Stimulated activated CD4-positive, alpha-beta T cell treated with anti-CD3 and anti-CD28 coated beads, Interleukin-15, amount 100 ng/mL, for 48 hours (primary cell): Measurements from ENCODE around the gene CGN.

Experiments
- DNase-seq, 2 donors: peaks; one replicate each; pipeline ENCODE4 v3.0.0-alpha.2; 2020; ENCODE audit warnings: low read depth in 2 of 2

The CGN gene

GRCh38 chr1:151510957-151511635 lies at the start of gene CGN:
CGN (plus strand) TSS chr1:151511387; CDS start chr1:151518520, 7,133 bp downstream.
- peak; percentile 69 to 83 for DNase-seq

DNA sequence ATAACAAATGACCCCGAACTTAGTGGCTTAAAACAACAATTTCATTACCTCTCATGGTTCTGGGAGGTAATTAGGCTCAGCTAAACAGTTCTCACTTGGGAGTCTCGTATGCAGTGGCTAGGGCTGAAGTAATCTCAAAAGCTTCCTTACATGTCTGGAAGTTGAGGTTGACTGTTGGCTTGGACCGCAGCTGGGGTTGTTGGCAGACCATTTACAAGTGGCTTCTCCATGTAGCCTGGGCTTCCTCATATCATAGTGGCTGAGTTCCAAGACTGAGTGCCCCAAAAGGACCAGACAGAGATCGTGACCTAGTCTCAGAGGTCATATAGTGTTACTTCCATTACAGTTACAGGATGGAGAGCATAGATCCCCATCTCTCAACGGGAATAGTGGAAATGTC lies 49.5 kb upstream of the CGN start:
- no peak for DNase-seq

DNA sequence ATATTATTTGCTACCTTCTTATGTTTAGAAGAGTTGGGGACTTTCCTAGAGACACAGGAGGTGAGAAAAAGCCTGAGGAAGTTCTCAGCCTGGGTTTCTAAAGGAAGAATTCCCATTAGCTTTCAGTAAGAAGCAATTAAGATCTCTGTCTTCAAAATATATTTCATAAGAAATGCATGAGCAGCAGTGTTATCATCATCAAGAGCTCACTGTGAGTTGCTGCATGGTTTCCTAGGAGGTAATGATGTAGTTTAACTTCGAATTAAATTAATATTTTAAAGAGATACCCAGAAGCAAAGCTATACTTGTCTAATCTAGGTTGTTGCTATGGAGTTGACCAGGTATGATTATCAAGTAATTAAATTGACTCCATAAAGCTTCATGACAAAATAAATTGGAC lies 46.2 kb upstream of the CGN start:
- no peak for DNase-seq

- DNase-seq = peak in 1 of 2 donors; percentile 2
These were observed 38.1 kb upstream of the CGN start for GRCh38 chr1:151472856-151473731.

- DNase-seq = no peak
These were observed 36.4 kb upstream of the CGN start for GRCh38 chr1:151474745-151475144.

DNA sequence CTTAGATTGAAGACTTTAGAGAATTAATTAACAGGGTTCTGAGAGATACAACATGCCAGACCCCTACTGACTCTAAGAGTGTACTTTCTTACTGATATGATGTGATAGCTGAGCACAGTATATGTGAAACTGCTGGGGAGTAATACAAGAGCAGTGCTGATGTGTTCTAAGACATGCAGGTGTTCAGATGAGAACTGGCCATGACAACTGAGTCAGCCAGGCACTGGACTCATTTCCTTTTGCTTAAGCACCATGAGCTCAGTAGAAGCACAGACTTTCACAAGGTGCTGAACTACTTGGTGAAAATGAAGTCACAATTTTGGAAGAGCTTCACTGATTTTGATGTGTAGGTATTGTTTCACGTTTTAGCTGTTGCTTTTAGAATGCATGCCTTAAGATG lies 36.0 kb upstream of the CGN start:
- peak in 1 of 2 donors; percentile 26 for DNase-seq

DNA sequence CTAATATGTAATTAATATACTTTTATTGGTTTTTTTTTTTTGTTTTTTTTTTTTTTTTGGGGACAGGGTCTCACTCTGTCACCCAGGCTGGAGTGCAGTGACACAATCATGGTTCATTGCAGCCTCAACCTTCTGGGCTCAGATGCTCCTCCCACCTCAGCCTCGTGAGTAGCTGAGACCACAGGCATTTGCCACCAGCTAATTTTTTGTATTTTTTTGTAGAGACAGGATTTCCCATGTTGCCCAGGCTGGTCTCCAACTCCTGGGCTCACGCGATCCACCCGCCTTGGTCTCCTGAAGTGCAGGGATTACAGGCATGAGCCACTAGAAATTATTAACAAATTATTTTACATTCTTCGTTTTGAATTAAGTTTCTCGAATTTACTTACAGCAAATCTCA lies 35.1 kb upstream of the CGN start:
- peak in 1 of 2 donors; percentile 1 for DNase-seq

DNA sequence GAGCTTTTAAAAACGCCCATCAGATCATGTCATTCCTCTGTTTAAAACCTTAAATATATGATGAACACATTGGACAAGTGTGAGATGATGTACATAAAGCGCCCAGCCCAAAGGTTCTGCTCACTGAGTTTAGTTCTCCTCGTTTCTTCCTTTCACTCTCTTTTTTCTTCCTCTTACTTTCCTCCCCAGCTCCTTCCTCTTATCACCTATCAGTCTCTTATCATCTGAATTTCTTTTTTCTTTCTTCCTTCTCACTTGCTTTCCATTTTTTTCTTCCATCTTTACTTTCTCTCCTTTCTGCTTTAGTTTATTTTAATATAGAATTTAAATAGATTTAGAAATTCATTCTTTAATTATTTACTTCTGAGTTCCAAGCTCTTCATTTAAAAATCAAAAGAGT lies 34.1 kb upstream of the CGN start:
- DNase-seq = no peak

DNA sequence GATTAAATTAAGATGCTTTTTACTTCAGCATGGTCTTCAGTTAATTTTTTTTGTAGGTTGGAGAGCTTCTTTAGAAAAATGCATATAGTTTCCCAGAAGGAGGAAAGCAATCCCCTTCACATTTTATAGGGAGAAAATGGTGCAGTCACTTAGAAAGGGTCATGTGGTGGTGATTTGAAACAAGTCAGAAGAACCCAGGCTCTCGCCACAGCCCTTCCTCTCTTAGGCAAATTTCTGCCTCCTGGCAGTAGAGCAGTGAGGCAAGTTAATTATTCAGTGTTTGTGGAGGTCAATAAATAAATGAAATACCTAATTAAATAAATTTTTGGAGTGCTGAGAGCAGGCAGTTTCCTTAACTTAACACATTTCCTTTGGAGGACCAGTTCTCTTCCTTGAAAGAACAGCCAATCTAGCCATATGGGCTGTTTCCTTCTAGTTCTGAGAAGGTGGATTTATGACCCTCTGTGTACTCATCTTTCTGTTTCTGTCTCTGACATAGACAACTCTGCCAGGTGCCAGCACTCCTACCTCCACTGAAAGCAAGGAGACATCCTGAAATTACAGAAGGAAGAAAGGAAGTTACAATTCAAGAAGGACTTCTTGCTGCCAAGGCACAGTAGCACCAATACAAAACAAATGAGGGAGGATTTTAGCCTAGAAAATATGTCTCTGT lies 32.9 kb upstream of the CGN start:
- DNase-seq = no peak

- no peak for DNase-seq
These were observed 32.3 kb upstream of the CGN start for GRCh38 chr1:151478923-151479322.

DNA sequence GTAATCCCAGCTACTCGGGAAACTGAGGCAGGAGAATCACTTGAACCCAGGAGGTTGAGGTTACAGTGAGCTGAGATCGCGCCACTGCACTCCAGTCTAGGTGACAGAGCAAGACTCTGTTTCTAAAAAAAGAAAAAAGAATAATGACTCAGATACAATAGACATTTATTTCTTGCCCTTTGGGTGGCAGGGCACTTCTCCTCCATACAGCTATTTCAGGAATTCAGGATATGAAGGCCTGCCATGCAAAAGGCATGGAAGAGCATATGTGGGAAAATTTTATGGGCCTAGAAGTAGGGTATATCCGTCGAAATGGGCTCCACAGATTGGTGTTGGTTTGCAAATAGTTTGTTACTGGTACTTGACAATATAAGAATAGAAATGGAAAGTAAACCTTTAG lies 31.7 kb upstream of the CGN start:
- no peak for DNase-seq

DNA sequence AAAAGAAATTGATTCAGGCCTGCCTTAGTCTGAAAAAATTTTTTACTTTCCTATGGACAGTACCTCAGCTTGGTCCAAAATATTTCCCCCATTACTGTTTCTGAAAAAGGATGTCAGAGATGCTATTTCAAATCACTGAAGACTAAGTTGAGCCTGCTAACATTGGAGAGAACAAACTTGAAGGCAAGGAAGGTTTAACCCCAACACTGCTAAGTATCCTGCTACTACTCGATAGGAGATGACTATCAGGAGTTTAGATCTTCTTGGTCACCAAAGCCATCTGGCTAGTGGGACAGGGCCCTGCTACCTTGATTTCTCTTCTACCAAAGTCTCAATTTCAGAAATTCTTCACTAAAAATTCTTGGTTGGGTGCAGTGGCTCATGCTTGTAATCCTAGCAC lies 29.2 kb upstream of the CGN start:
- DNase-seq = no peak

DNA sequence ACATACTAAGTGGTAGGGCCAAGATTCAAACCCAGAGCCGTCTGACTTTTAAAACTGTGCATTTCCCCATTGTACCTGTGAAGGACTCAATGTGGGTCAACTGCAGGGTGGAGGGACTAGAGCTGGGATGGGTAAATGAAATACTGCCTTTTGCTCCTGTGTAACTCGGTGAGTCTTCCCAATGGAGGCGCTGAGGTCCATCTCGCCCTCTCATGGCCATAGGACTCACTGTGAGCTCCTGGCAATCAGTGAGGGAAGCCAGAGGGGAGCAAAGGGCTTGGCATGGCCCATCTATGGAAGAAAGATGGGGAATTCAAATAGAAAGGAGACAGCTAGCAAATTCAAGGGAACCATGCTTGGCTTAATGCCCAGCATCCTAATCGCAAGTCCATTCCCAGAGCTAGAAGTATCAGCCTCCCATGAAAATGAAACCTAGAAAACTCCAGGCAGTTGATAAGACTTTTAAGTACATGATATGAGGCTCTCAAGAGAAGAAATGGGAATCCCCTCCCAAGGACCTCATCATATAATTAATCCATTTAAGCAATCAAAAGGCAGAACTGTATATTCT lies 25.4 kb upstream of the CGN start:
- DNase-seq = no peak

- no peak for DNase-seq
These were observed 24.6 kb upstream of the CGN start for GRCh38 chr1:151486557-151486956.

- no peak for DNase-seq
These were observed 19.5 kb upstream of the CGN start for GRCh38 chr1:151491641-151492040.

- DNase-seq = no peak
These were observed 19.1 kb upstream of the CGN start for GRCh38 chr1:151492120-151492519.

DNA sequence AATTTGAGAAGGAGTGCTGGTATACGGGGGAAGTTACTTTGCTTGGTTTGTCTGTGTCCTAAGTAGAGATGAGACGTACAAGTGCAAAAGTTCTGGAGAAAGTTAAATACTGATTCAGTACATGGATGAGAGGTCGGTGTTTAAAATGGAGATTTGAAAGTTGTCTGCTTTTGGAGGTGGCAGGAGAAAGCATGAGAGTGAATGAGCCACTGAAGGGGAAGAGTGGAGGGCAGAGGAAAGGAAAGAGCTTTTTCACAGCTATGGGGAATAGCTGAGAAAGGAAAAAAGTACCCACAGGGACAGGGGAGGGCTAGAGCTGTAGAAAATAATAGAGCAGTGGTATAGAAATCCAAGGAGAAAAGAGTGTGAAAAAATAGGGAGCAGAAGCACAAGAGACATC lies 18.1 kb upstream of the CGN start:
- DNase-seq = no peak

- no peak for DNase-seq
These were observed 16.4 kb upstream of the CGN start for GRCh38 chr1:151494741-151495281.

DNA sequence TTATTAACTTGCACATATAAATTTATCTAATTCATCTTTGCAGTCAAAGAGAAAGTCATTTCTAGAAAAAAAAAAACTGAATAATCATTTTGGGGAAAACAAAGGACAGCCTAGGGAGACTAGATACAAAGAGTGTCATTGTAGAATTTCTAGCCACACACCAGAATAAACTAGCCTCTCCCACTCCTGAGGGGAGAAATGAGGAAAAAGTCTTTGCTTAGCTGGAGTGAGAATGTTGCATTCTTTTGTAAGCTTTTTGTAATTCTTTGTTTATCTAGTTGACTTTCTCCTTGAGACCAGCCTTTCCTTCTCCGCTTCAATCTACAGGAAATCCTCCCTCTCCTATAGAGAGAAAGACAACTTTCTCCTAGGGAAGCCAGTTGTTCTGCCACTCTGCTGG lies 15.9 kb upstream of the CGN start:
- no peak for DNase-seq

DNA sequence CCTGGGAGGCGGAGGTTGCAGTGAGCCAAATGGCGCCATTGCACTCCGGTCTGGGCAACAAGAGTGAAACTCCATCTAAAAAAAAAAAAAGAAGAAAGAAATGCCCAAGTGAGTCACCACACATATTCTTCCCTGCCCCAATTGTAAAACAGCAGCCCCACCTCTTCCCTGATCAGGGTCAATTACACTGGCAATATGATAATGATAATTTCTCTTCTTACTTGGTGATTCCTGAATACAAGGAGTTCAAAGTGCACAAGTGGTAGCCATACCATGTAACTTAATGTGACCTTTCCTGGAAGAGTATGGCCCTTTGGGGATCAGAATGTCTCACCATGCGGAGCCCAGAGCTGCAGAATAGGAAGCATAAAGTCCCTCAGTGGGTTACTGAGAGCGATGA lies 11.8 kb upstream of the CGN start:
- DNase-seq = no peak

- DNase-seq = no peak
These were observed 11.3 kb upstream of the CGN start for GRCh38 chr1:151499930-151500329.

GRCh38 chr1:151501474-151501873 lies 9.7 kb upstream of the CGN start:
- DNase-seq = no peak
